Ovary (tissue), 9 donors: ENCODE results near the gene RASA2. TPM values are rescaled to one million over a fixed set of nuclear protein-coding genes. Genes with fewer than 3 reads are reported as not detected.
"Not testable (repeated sequence)": the region's sequence is repeated elsewhere in the genome, so short reads cannot be mapped to it uniquely, and the experiment has no call there.

Experiments used
- DNase-seq, 5 donors: peaks; one replicate each; pipeline ENCODE4 v3.0.0-alpha.2; 2019 to 2020
- H3K27ac ChIP-seq, 2 donors: fragments of 200-600 bp; one replicate each; pipeline versions ENCODE4 v1.5.1 to v1.8.0; 2019 to 2022
- H3K27me3 ChIP-seq: fragments of 200-600 bp; one replicate; pipeline ENCODE4 v1.8.0; 2022
- H3K36me3 ChIP-seq: fragments of 200-600 bp; sonication (generic); one replicate; pipeline ENCODE4 v1.5.1; 2019
- H3K4me1 ChIP-seq: one replicate; pipeline ENCODE4 v1.8.1; 2013; ENCODE audit warnings: mild to moderate bottlenecking, moderate library complexity; ENCODE audit not compliant: insufficient read depth
- H3K4me3 ChIP-seq: fragments of 200-600 bp; sonication (generic); one replicate; pipeline ENCODE4 v1.5.1; 2017
- H3K9me3 ChIP-seq, 2 donors: fragments of 200-600 bp in 1 of 2; sonication (generic) in 1 of 2; one replicate each; pipeline versions ENCODE4 v1.5.1 to v1.8.1; 2013 to 2019; ENCODE audit warnings: mild to moderate bottlenecking in 1 of 2, moderate library complexity in 1 of 2
- CTCF ChIP-seq, 3 donors: fragments of 450-650 bp in 2 of 3; fragments of 200-600 bp in 1 of 3; IDR thresholded peaks; one replicate each; pipeline versions ENCODE4 v1.5.1 to v1.8.0; 2016 to 2022; ENCODE audit warnings: antibody characterized with exemption in 3 of 3, mild to moderate bottlenecking in 1 of 3
- EP300 ChIP-seq: sonication (generic); formaldehyde crosslinking; IDR thresholded peaks from one replicate; pipeline ENCODE4 v1.6.1; 2017; ENCODE audit warnings: antibody characterized with exemption
- POLR2A ChIP-seq: fragments of 450-650 bp; IDR thresholded peaks from one replicate; pipeline ENCODE4 v1.6.1; 2017; ENCODE audit warnings: antibody characterized with exemption, mild to moderate bottlenecking, moderate library complexity
- WGBS, 3 donors: extraction: QIAGEN DNeasy Blood & Tissue Kit in 1 of 3; methylation state at CpG; one replicate each; pipeline versions ENCODE4 v1.1.5 to v1.1.7; 2013 to 2017; 5-methylcytosine and 5-hydroxymethylcytosine counted together
- intact Hi-C, 4 donors: fragments of 100-400 bp; cut with DNase I; formaldehyde crosslinking; loops; one replicate each; pipeline versions ENCODE4 v1.11.0 to v1.15.1; 2022 to 2023
- polyA plus RNA-seq, 2 donors: library from polyadenylated mRNA; stranded (reverse); fragments of 200-250 nt in 1 of 2; fragments of 350-450 nt in 1 of 2; fragmentation: Illumina TruSeq in 1 of 2; extraction: RNeasy Lipid Tissue Mini Kit (QIAGEN cat#74804) in 1 of 2; gene quantifications; one replicate each; pipeline ENCODE4 v1.2.3, GENCODE V29; 2013 to 2014
- total RNA-seq, 7 donors: library from RNA; depleted of rRNA in 2 of 7; stranded (reverse); fragments of >200 nt in 2 of 7; fragmentation: NEBNext Ultra II Directional in 3 of 7; extraction: Animal tissue kit (Norgen Biotek cat#: 25700) in 3 of 7; gene quantifications; one replicate each; pipeline versions ENCODE4 v1.1.0 to v1.2.4, GENCODE V29; 2016 to 2023
- donor health status: DM: no; HTN: no; CAD: no; lungs with moderate emphysema.
- donor health status: DM: no; HTN: no; CAD: no.
- donor health status: Bipolar disorder and iron deficiency.
- donor health status: DM: yes; HTN: yes; CAD: no.
- donor health status: DM: no; HTN: no; CAD: no.
- donor health status: DM: yes; HTN: yes; CAD: no.

RASA2 gene
- total and polyA plus RNA-seq, 9 donors = 6.9 to 28.1 (median 17.6) TPM

- DNase-seq = no peak
- 1 to 2% (median 2%) methylated on average over 1 of the region's 1 CpG for WGBS, 3 donors
- no peak overlapping the region for H3K4me3 ChIP-seq
- no peaks in the 10 kb centered on the region for H3K9me3 ChIP-seq
- H3K27me3 ChIP-seq = no peaks in the 10 kb centered on the region
- peak overlapping the region in 1 of 2 donors; percentile 26 for H3K27ac ChIP-seq
- no peak for TF ChIP-seq EP300
- TF ChIP-seq CTCF (IDR thresholded peaks at IDR 0.05) = no peak
- no peak for TF ChIP-seq POLR2A
- intact Hi-C loops = no loop called here
- no peaks in the 10 kb centered on the region for H3K4me1 ChIP-seq
- no peaks in the 10 kb centered on the region for H3K36me3 ChIP-seq
These were observed 43.0 kb downstream of the RASA2 start for GRCh38 chr3:141529717-141530414.

GRCh38 chr3:141530415-141530768 is 43.6 kb downstream of the RASA2 start:
- 0 to 3% (median 0%) methylated on average over 1 of the region's 1 CpG for WGBS, 3 donors

DNA sequence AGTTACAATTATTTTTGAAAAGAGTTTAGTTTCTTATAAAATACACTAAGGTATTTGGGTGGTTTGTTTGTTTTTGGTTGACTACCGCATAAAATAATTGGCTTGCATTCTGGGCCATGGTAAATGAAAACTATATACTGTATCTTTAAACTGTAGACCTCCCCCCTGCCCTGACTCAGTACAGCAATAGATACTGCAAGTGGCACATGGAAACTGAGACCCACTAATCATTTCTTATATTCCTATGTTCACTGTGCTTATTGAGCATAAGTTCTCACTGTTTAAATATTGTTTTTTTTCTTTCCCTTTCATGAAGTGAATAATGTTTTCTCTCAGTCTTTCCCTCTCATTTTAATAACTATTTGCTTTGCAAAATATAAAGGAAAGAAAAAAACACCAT is 45.8 kb downstream of the RASA2 start:
- Histone ChIP-seq H3K9me3 (no peaks in the 10 kb centered on the region), H3K27me3 (no peaks in the 10 kb centered on the region), H3K36me3 (no peaks in the 10 kb centered on the region), H3K27ac (no peak overlapping the region), H3K4me3 (no peak overlapping the region), H3K4me1 (no peaks in the 10 kb centered on the region)
- WGBS, 3 donors = 96 to 98% (median 96%) methylated on average over 1 of the region's 1 CpG
- no peak for TF ChIP-seq POLR2A
- no peak for TF ChIP-seq CTCF (IDR thresholded peaks at IDR 0.05)
- no peak for TF ChIP-seq EP300
- intact Hi-C loops = no loop called here
- no peak for DNase-seq

More at GRCh38 chr3:141530415-141530768, 43.6 kb downstream of the RASA2 start:
- no peak for TF ChIP-seq CTCF (IDR thresholded peaks at IDR 0.05)
- TF ChIP-seq EP300 = no peak
- no peak for TF ChIP-seq POLR2A
- H3K27me3 ChIP-seq = no peaks in the 10 kb centered on the region
- H3K36me3 ChIP-seq = no peaks in the 10 kb centered on the region
- no peaks in the 10 kb centered on the region for H3K4me1 ChIP-seq
- intact Hi-C loops = no loop called here
- DNase-seq = no peak
- H3K27ac ChIP-seq = no peak overlapping the region
- no peak overlapping the region for H3K4me3 ChIP-seq
- H3K9me3 ChIP-seq = no peaks in the 10 kb centered on the region

GRCh38 chr3:141536017-141536416 is 49.2 kb downstream of the RASA2 start:
- H3K36me3 ChIP-seq, H3K27me3 ChIP-seq, DNase-seq, H3K27ac ChIP-seq, H3K4me3 ChIP-seq, H3K9me3 ChIP-seq, H3K4me1 ChIP-seq, intact Hi-C loops: not testable (repeated sequence)
- WGBS, 3 donors = 96 to 97% (median 97%) methylated on average over 6 of the region's 6 CpGs

GRCh38 chr3:141537856-141538255 is 51.0 kb downstream of the RASA2 start:
- H3K36me3 ChIP-seq = no peaks in the 10 kb centered on the region
- no peak overlapping the region for H3K4me3 ChIP-seq
- intact Hi-C loops = no loop called here
- H3K9me3 ChIP-seq = no peaks in the 10 kb centered on the region
- TF ChIP-seq EP300 (no peak), CTCF (IDR thresholded peaks at IDR 0.05) (no peak), POLR2A (no peak)
- DNase-seq = no peak
- no peak overlapping the region for H3K27ac ChIP-seq
- peaks cover 2% of the 10 kb centered on the region for H3K4me1 ChIP-seq
- H3K27me3 ChIP-seq = no peaks in the 10 kb centered on the region
